K562 (cell line): ENCODE results near the gene TMEM167A. TPM values are rescaled to one million over a fixed set of nuclear protein-coding genes. Genes with fewer than 3 reads are reported as not detected.

Source experiments
- ATAC-seq: fragments of 200-7000 bp; cut with Tn5 transposase; 3 replicates; pipeline ENCODE4 v1.9.1; 2020; ENCODE audit warnings: moderate library complexity
- BruUV-seq: library from RNA; stranded (reverse); fragments of 400-500 nt; replicated peaks from 2 replicates; lab custom pipeline; 2021; lab: Mats Ljungman, UMichigan
- CTCF ChIA-PET: fragments of 300-600 bp; formaldehyde crosslinking; extraction: SDS; loops from one replicate; lab custom pipeline; 2021; ENCODE audit warnings: low intra/inter-chr PET ratio; lab: Yijun Ruan, JAX
- POLR2A ChIA-PET: fragments of 300-600, 350-650 bp; sonication (Branson Sonifier 250); formaldehyde crosslinking; extraction: SDS; loops from one replicate; lab custom pipeline; 2021; ENCODE audit warnings: antibody characterized with exemption, inconsistent platforms; lab: Yijun Ruan, JAX
- DNase-seq, 4 experiments: peaks; one replicate each; pipeline versions ENCODE4 v3.0.0 to v3.0.0-alpha.2; 2011 to 2018; ENCODE audit warnings: low spot score in 3 of 4, mixed read lengths in 3 of 4; ENCODE audit errors: extremely low read depth in 1 of 4
- FAIRE-seq: peaks from 2 replicates; lab custom pipeline; 2011; peaks lifted over from hg19 to GRCh38; lab: Jason Lieb, UNC
- H2AFZ ChIP-seq: 2 replicates; pipeline ENCODE4 v1.6.0; 2011; ENCODE audit warnings: low read depth, low read length, control low read depth, inconsistent platforms
- H3K27ac ChIP-seq: fragments of 200-600 bp; 3 replicates; pipeline ENCODE4 v1.8.0; 2011; ENCODE audit warnings: low read depth, mild to moderate bottlenecking, control low read depth, inconsistent platforms, low read length, moderate library complexity, mixed read lengths; ENCODE audit errors: extremely low read depth
- H3K27me3 ChIP-seq, 2 experiments: fragments of 300-600 bp in 1 of 2; 2 replicates in 1 of 2; 3 replicates in 1 of 2; pipeline versions ENCODE4 v1.6.0 to v1.8.0; 2011; ENCODE audit warnings: inconsistent platforms in 2 of 2, low read length in 2 of 2, mild to moderate bottlenecking in 1 of 2, mixed read lengths in 1 of 2, moderate library complexity in 1 of 2; ENCODE audit not compliant: control insufficient read depth in 2 of 2, insufficient read depth in 2 of 2
- H3K36me3 ChIP-seq: fragments of 300-600 bp; 3 replicates; pipeline ENCODE4 v1.8.0; 2011; ENCODE audit warnings: mild to moderate bottlenecking, low read length, inconsistent platforms; ENCODE audit not compliant: control insufficient read depth, insufficient read depth
- H3K4me1 ChIP-seq, 2 experiments: fragments of 200-600 bp in 1 of 2; replicated peaks in 1 of 2; 2 replicates in 1 of 2; 3 replicates in 1 of 2; pipeline versions ENCODE4 v1.5.1 to v1.8.0; 2011; ENCODE audit warnings: inconsistent platforms in 2 of 2, low read length in 2 of 2, mild to moderate bottlenecking in 1 of 2, mixed read lengths in 1 of 2, moderate library complexity in 1 of 2; ENCODE audit not compliant: control insufficient read depth in 2 of 2, insufficient read depth in 2 of 2
- H3K4me2 ChIP-seq: 2 replicates; pipeline ENCODE4 v1.6.1; 2011; ENCODE audit warnings: low read length, control low read depth, inconsistent platforms, mixed read lengths; ENCODE audit not compliant: insufficient read depth
- H3K4me3 ChIP-seq: fragments of 200-600 bp; sonication (generic), shearing (Covaris generic); 2 replicates; pipeline ENCODE4 v1.5.1; 2016; ENCODE audit warnings: control low read depth, inconsistent platforms
- H3K79me2 ChIP-seq: fragments of 200-600 bp; 3 replicates; pipeline ENCODE4 v1.8.0; 2011; ENCODE audit warnings: low read length, inconsistent platforms; ENCODE audit not compliant: control insufficient read depth, insufficient read depth
- H3K9ac ChIP-seq, 2 experiments: 2 replicates each; pipeline versions ENCODE4 v1.6.0 to v1.6.1; 2011; ENCODE audit warnings: low read depth in 2 of 2, low read length in 2 of 2, control low read depth in 1 of 2, inconsistent platforms in 1 of 2, mild to moderate bottlenecking in 1 of 2, mixed read lengths in 1 of 2; ENCODE audit not compliant: insufficient read depth in 1 of 2
- H3K9me1 ChIP-seq: one replicate; pipeline ENCODE4 v1.6.0; 2011; ENCODE audit warnings: inconsistent platforms, mild to moderate bottlenecking, low read length, moderate library complexity; ENCODE audit not compliant: control insufficient read depth, insufficient read depth
- H3K9me3 ChIP-seq: replicated peaks from 2 replicates; pipeline ENCODE4 v1.5.1; 2011; ENCODE audit warnings: low read depth, low read length, inconsistent platforms; ENCODE audit not compliant: control insufficient read depth, insufficient read depth
- H4K20me1 ChIP-seq: replicated peaks from 2 replicates; pipeline ENCODE4 v1.6.1; 2011; ENCODE audit warnings: low read length, inconsistent platforms, mixed read lengths; ENCODE audit not compliant: control insufficient read depth, insufficient read depth
- ARID1B ChIP-seq: fragments of 450-650 bp; IDR thresholded peaks from 2 replicates; pipeline ENCODE4 v1.6.1; 2016; ENCODE audit warnings: antibody characterized with exemption, mild to moderate bottlenecking, inconsistent platforms
- BHLHE40 ChIP-seq: IDR thresholded peaks from 2 replicates; pipeline ENCODE4 v1.6.1; 2011; ENCODE audit warnings: low read length, improper control_type of control experiment
- BRD4 ChIP-seq: fragments of 200-600 bp; sonication (generic); IDR thresholded peaks from 2 replicates; pipeline ENCODE4 v1.6.1; 2017; ENCODE audit warnings: inconsistent platforms
- BRD9 ChIP-seq: fragments of 450-650 bp; IDR thresholded peaks from 2 replicates; pipeline ENCODE4 v1.6.1; 2018; ENCODE audit warnings: low read depth; ENCODE audit not compliant: partially characterized antibody
- CC2D1A ChIP-seq: fragments of 450-650 bp; IDR thresholded peaks from 2 replicates; pipeline ENCODE4 v1.6.1; 2017; ENCODE audit warnings: mild to moderate bottlenecking
- CTBP1 ChIP-seq: fragments of 450-650 bp; IDR thresholded peaks from 2 replicates; pipeline ENCODE4 v1.6.1; 2016; ENCODE audit warnings: borderline replicate concordance
- GABPB2 ChIP-seq: fragments of 250-450 bp; sonication (Bioruptor Pico); conservative IDR thresholded peaks from 2 replicates; pipeline ENCODE4 v1.5.1; 2021; ENCODE audit warnings: mild to moderate bottlenecking
- IFI16 ChIP-seq: fragments of 250-450 bp; sonication (Bioruptor Pico); IDR thresholded peaks from 2 replicates; pipeline ENCODE4 v2.1.2; 2022; ENCODE audit warnings: mild to moderate bottlenecking, inconsistent platforms
- MEIS2 ChIP-seq: fragments of 450-650 bp; IDR thresholded peaks from 2 replicates; pipeline ENCODE4 v1.6.1; 2014; ENCODE audit warnings: mild to moderate bottlenecking; ENCODE audit not compliant: partially characterized antibody
- SAFB2 ChIP-seq: fragments of 200-400 bp; formaldehyde crosslinking; IDR thresholded peaks from 2 replicates; pipeline ENCODE4 v1.6.1; 2018; ENCODE audit warnings: borderline replicate concordance, low read length, low read depth, moderate library complexity; ENCODE audit not compliant: severe bottlenecking
- SMARCE1 ChIP-seq: fragments of 450-650 bp; IDR thresholded peaks from 2 replicates; pipeline ENCODE4 v1.7.1; 2016; ENCODE audit warnings: mild to moderate bottlenecking
- ZNF507 ChIP-seq: conservative IDR thresholded peaks from 2 replicates; pipeline ENCODE4 v1.6.1; 2017; ENCODE audit warnings: missing genetic modification characterization, missing compliant biosample characterization
- ZNF707 ChIP-seq: fragments of 250-450 bp; sonication (Bioruptor Pico); conservative IDR thresholded peaks from 2 replicates; pipeline ENCODE4 v1.8.0; 2022; ENCODE audit warnings: inconsistent platforms, mild to moderate bottlenecking, moderate library complexity
- WGBS: fragments of 100-300 bp; shearing (Covaris generic); methylation state at CpG from one replicate; pipeline ENCODE4 v1.1.6; 2016; ENCODE audit warnings: low coverage, mixed read lengths; ENCODE audit not compliant: insufficient coverage; ENCODE audit errors: missing lambda C conversion rate; 5-methylcytosine and 5-hydroxymethylcytosine counted together
- in situ Hi-C: fragments of 300-500 bp; cut with MboI; formaldehyde crosslinking; loops from 4 replicates; pipeline ENCODE4 v1.15.0; 2018; ENCODE audit warnings: inconsistent platforms, mixed read lengths
- intact Hi-C: fragments of 100-400 bp; cut with micrococcal nuclease; formaldehyde crosslinking; loops from 2 replicates; pipeline ENCODE4 v1.14.2; 2022
- polyA plus RNA-seq, 8 experiments: library from polyadenylated mRNA; depleted of rRNA in 4 of 8; stranded (reverse) in 5 of 8; unstranded in 3 of 8; fragments of >200 nt; fragmentation: Nextera tagmentation in 2 of 8; fragmentation: Illumina TruSeq in 1 of 8; extraction: Ambion mirVana in 2 of 8; extraction: Trizol in 1 of 8; gene quantifications; 2 replicates each; pipeline versions ENCODE4 v1.2.1 to v1.2.3, GENCODE V29; 2011 to 2014; ENCODE audit warnings: inconsistent platforms in 1 of 8, missing spikeins in 1 of 8
- total RNA-seq, 7 experiments: library from RNA; depleted of rRNA in 6 of 7; stranded (reverse); fragments of >200 nt in 6 of 7; fragmentation: Illumina TruSeq in 2 of 7; extraction: Trizol in 2 of 7; gene quantifications; 2 replicates each; pipeline versions ENCODE4 v1.2.1 to v1.2.3, GENCODE V29; 2011 to 2021; ENCODE audit warnings: low replicate concordance in 1 of 7
- TF ChIP-seq, protein P1 (sequence below): sonication (generic); formaldehyde crosslinking; IDR thresholded peaks from 2 replicates; pipeline ENCODE4 v1.8.0; 2023; ENCODE audit warnings: mild to moderate bottlenecking, missing genetic modification reagents
- TF ChIP-seq, protein P2 (sequence below): fragments of 450-650 bp; conservative IDR thresholded peaks from 2 replicates; pipeline ENCODE4 v1.6.1; 2016; ENCODE audit warnings: missing genetic modification characterization, low read depth, mild to moderate bottlenecking, missing compliant biosample characterization, moderate library complexity
- TF ChIP-seq, protein P3 (sequence below): sonication (generic); formaldehyde crosslinking; IDR thresholded peaks from 2 replicates; pipeline ENCODE4 v1.9.0; 2022; ENCODE audit warnings: mild to moderate bottlenecking, missing genetic modification reagents
- TF ChIP-seq, protein P4 (sequence below): sonication (generic); formaldehyde crosslinking; IDR thresholded peaks from 2 replicates; pipeline ENCODE4 v1.8.1; 2023; ENCODE audit warnings: mild to moderate bottlenecking, missing genetic modification reagents

TMEM167A gene
- total and polyA plus RNA-seq, 9 of the 15 experiments (the other 6 are each of a cell fraction or from before 2014, with no cell fraction given): 35.3 to 458 (median 110) TPM

DNA sequence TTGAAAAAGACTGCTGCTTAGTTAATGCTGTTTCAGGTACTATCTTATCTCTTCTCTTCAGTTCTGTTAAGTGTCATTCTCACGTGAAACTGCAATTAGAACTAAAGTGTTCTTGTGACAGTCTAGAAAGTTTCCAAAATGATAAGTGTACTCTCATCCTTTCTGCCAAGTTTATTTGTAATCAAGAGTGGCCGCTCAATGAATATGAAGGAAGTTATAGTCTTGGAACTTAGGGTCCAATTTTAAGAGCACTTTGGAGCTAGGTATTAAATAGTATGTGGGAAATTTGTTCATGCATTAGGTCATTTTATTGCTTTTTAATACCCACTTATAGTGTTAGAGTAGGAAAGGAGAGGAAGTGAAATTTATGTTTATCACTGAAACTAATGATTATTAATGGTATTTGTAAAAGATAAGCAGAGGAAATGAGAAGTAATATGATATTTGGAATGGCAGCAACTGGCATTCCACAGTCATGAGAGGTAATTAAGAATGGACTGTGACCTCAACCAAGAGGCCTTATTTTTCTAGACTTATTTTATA lies 20.6 kb upstream of the TMEM167A start:
- peak; percentile 45 for ATAC-seq
- DNase-seq: no peak
- no peaks in the 10 kb centered on the region for H3K27me3 ChIP-seq
- no peak overlapping the region for H3K4me2 ChIP-seq
- H3K36me3 ChIP-seq: no peaks in the 10 kb centered on the region
- H3K4me1 ChIP-seq: peaks cover 4 to 25% of the 10 kb centered on the region in 2 experiments; a peak in 4 of 5 replicates
- peak; percentile 55 for FAIRE-seq
- WGBS: 3% methylated on average over 2 of the region's 2 CpGs
- H2AFZ ChIP-seq: no peak overlapping the region
- ChIA-PET POLR2A (no interaction called here), CTCF (no interaction called here)
- no peak overlapping the region for H3K27ac ChIP-seq
- no peaks in the 10 kb centered on the region for H3K9me3 ChIP-seq
- no peak overlapping the region for H3K4me3 ChIP-seq
- in situ Hi-C loops: no loop called here
- BruUV-seq: no TSS peak
- no peaks in the 10 kb centered on the region for H3K9me1 ChIP-seq
- no peaks in the 10 kb centered on the region for H4K20me1 ChIP-seq
- intact Hi-C loops: no loop called here
- H3K79me2 ChIP-seq: no peaks in the 10 kb centered on the region
- no peak overlapping the region for H3K9ac ChIP-seq
- TF ChIP-seq, protein P1, sequence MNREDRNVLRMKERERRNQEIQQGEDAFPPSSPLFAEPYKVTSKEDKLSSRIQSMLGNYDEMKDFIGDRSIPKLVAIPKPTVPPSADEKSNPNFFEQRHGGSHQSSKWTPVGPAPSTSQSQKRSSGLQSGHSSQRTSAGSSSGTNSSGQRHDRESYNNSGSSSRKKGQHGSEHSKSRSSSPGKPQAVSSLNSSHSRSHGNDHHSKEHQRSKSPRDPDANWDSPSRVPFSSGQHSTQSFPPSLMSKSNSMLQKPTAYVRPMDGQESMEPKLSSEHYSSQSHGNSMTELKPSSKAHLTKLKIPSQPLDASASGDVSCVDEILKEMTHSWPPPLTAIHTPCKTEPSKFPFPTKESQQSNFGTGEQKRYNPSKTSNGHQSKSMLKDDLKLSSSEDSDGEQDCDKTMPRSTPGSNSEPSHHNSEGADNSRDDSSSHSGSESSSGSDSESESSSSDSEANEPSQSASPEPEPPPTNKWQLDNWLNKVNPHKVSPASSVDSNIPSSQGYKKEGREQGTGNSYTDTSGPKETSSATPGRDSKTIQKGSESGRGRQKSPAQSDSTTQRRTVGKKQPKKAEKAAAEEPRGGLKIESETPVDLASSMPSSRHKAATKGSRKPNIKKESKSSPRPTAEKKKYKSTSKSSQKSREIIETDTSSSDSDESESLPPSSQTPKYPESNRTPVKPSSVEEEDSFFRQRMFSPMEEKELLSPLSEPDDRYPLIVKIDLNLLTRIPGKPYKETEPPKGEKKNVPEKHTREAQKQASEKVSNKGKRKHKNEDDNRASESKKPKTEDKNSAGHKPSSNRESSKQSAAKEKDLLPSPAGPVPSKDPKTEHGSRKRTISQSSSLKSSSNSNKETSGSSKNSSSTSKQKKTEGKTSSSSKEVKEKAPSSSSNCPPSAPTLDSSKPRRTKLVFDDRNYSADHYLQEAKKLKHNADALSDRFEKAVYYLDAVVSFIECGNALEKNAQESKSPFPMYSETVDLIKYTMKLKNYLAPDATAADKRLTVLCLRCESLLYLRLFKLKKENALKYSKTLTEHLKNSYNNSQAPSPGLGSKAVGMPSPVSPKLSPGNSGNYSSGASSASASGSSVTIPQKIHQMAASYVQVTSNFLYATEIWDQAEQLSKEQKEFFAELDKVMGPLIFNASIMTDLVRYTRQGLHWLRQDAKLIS: no peak
- TF ChIP-seq CTBP1: no peak
- no peak for TF ChIP-seq BRD4
- no peak for TF ChIP-seq ZNF707 (CRISPR knock-in tag)
- TF ChIP-seq GABPB2 (CRISPR knock-in tag): no peak
- TF ChIP-seq, protein P2, sequence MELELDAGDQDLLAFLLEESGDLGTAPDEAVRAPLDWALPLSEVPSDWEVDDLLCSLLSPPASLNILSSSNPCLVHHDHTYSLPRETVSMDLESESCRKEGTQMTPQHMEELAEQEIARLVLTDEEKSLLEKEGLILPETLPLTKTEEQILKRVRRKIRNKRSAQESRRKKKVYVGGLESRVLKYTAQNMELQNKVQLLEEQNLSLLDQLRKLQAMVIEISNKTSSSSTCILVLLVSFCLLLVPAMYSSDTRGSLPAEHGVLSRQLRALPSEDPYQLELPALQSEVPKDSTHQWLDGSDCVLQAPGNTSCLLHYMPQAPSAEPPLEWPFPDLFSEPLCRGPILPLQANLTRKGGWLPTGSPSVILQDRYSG: no peak
- TF ChIP-seq CC2D1A: no peak
- TF ChIP-seq SMARCE1: 0 out of 2 replicates have a peak, but pooled peaks have one; percentile 24
- TF ChIP-seq ZNF507 (tag): no peak
- peak; percentile 44; the same call in 1 of the 2 replicates for TF ChIP-seq ARID1B
- TF ChIP-seq, protein P3, sequence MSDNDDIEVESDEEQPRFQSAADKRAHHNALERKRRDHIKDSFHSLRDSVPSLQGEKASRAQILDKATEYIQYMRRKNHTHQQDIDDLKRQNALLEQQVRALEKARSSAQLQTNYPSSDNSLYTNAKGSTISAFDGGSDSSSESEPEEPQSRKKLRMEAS (CRISPR knock-in tag): no peak
- no peak for TF ChIP-seq SAFB2
- peak; percentile 87 for TF ChIP-seq BHLHE40
- no peak for TF ChIP-seq IFI16 (CRISPR knock-in tag)
- peak; percentile 24 for TF ChIP-seq MEIS2
- no peak for TF ChIP-seq BRD9
- TF ChIP-seq, protein P4, sequence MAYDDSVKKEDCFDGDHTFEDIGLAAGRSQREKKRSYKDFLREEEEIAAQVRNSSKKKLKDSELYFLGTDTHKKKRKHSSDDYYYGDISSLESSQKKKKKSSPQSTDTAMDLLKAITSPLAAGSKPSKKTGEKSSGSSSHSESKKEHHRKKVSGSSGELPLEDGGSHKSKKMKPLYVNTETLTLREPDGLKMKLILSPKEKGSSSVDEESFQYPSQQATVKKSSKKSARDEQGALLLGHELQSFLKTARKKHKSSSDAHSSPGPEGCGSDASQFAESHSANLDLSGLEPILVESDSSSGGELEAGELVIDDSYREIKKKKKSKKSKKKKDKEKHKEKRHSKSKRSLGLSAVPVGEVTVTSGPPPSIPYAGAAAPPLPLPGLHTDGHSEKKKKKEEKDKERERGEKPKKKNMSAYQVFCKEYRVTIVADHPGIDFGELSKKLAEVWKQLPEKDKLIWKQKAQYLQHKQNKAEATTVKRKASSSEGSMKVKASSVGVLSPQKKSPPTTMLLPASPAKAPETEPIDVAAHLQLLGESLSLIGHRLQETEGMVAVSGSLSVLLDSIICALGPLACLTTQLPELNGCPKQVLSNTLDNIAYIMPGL (CRISPR knock-in tag): no peak
